Stimulated activated CD8-positive, alpha-beta memory T cell treated with anti-CD3 and anti-CD28 coated beads, Interleukin-2, amount 100 ng/mL, for 1 hour (primary cell): ENCODE data around the gene TP53I13.

Experiments used
- DNase-seq, 2 donors: peaks; one replicate each; pipeline ENCODE4 v3.0.0-alpha.2; 2020; ENCODE audit warnings: low read depth in 2 of 2

The TP53I13 gene

DNA sequence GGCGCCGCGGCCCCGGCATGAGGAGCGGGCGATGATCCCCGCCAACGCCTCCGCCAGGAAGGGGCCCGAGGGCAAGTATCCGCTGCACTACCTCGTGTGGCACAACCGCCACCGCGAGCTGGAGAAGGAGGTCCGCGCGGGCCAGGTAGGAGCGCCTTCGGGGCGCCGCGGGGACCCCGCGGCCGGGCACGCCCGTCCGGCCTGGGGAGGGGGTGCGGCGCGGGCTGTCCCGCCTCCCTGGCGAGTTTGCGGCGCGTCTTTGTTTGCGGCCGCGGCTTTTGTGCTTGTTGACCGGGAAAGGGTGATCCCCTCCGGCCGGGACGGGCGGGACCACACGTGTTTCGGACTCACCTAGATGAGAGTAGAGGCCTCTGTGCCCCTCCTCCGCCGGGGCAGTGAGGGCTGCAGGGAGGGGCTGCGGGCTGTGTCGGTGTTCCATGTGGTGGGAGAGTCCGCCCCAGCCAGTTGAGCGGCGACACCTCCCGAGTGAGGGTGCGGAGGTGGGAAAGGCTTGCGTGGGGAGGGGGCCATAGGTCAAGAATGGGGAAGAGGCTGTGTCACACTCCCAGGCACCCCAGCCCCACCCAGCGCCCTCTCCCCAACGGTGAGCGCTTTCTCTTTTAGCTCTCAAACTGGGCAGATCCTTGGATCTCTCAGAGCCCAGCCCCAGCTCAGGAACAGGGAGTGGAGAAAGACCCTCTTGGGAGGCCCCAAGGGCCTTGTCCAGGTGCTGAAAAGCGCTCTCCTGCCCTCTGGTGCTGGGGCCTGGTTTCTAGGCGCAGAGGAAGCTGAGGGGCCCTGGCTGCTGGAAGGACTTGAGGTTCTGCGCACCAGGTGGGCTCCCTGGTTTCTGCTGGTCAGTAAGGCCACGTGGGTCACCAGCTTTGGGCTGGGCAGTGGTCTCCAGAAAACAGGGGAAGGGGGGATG lies 25.4 kb downstream of the TP53I13 start:
- no peak for DNase-seq

DNA sequence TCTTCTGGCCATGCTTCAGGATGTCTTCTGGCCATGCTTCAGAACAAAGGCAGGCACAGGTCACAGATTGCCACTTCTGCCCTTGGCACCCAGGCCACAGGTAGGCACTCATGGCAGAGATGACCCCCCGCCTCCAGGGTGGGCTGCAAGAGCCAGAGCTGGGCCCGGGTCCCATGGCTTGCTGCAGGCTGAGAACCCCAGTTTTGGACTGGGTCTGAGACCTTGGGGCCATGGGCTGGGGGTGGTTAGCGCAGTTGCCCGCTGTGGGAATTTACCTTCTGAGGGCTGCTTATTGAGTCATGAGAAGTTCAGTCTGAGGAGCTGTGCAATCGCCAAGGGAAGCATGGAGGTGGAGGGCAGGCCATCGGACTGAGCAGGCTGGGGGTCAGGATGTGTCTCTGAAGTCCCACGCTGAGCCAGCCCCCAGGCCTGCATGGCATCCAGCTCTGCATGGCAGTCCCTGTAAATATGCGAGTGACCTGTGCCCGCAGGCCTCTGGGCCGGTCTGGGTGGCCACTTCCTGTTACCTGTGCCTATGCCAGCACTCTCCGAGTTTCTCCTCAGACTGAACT lies 26.1 kb downstream of the TP53I13 start:
- DNase-seq: no peak

DNA sequence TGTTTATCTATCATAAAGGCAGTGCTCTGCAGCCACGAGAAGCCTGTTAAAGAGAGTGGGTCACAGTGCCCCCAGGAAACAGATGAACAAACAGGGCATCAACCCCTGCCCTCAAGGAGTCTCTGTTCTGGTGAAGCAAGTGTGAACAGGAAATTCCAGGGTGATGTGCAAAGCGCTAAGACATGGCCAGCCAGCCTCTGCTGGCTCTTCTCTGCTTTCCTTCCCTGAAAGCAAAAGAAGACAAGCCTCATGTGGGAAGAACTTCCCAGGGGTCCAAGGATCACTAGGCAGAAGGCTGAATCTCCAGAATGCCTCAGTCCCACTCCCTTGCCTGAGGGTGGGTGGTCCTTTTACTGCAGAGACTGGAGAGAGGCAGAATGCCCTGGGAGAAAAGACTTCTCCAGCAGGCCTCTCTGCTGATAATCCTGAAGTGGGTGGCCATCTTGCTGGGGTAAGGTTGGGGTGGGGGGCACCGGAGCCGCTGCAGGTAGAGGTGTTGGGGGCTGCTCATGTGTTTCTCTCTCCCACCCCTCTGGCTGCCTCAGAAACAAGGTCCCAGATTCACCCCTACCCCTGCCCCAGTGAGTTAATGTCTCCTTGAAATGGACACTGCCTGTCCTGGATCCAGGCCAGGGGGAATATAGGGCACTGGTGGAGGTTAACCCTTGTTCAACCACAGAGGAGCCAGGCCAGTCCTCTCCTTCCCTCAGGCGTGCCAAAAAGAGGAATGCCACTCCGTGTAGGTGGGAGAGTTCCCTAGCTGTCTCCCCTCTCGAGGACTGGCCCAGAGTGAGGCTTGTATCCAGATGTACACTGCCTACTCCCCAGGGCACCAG lies 26.8 kb downstream of the TP53I13 start:
- DNase-seq: no peak

DNA sequence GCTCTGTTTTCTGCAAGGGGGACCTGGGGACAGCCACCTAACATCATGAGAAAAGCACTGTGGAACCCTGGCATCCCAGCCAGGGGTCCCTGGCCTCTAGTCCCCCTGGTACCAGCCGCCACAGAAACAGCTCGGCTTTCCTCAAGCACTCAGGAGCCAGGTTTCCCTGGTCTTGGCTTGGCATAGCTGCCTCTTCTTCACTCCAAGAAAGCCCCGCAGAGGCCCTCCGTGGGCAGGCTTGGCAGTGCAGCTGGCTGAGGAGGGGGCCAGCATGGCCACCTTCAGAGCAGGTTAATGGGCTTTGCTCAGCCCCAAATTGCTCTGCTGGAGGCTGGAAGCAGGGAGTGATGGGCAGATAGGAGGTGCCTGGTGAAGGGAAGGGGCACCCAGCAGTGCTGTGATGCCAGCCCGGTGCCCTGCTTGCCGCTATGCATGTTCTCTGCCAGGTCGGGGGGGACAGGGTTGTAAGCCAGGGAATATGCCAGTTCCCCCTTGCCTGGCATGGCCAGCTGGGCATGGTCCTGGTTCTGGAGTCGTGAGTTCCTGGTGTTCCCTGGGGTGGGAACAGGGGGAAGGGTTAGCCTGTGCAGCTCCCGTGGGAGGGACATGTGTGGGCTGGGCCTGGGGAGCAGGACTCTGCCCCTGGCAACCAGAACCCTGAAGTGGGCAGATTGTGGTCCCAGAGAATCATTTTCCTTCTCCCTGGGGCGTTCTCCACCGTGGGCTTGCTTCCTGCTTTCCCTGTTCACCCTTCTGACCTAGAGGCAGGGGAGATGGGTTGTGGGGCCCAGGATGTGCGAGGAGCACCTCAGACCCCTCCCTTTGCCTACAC lies 27.7 kb downstream of the TP53I13 start:
- DNase-seq: no peak

DNA sequence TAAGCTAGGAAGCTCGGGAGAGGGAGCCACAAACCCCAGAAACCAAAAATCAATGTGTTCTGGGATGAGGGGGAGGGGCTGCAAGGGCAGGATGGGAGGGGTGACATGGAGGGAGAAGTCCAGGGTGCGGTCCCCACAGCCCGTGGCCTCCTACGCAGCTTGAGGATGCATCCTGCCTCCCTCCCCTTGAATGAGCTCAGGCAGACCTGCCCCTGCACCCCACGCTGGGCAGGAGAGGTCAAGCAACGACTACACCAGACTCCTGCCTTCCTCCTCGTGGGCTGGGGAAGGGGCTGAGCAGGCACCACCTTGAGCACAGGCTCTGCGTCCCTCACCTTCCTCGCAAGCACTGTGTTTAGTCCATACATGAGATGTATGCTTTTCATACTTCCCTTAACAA lies 28.3 kb downstream of the TP53I13 start:
- no peak for DNase-seq

DNA sequence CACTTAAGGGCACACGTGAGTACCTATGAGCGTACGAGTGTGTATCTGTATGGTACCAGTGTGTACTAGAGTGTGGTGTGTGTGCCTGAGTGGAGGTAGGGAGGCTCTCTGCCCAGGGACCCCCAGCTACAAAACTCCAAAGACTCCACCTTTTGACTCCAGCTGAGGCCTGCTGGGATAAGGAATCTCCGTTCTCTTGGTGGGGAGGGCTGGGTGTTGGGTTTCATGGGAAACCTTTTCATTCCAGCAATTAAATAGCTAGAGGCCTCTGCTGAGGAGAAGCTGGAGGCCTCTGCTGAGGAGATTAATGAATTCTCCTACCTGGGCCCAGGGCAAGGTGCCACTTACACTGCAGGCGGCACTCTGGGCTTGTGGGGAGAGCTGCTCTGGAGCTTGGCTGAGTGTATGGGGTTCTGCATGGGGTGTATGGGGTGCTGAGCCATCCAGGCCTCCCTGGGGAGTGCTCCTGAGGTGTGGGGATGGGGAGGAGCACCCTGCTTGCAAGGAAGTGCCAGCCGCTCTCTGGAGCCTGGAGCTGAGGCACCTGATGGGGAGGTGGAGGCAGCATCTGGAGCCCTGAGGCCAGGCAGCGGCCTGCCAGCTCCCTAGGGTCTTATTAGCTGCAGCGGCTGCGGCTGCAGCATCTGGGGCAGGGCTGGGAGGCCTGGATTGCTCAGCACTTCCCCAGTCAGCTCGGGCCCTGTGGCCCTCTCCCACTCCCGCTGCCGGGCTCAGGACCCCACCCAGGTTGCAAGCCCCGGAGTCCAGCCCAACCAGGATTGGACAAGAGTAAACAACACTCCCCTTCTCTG lies 29.1 kb downstream of the TP53I13 start:
- no peak for DNase-seq

DNA sequence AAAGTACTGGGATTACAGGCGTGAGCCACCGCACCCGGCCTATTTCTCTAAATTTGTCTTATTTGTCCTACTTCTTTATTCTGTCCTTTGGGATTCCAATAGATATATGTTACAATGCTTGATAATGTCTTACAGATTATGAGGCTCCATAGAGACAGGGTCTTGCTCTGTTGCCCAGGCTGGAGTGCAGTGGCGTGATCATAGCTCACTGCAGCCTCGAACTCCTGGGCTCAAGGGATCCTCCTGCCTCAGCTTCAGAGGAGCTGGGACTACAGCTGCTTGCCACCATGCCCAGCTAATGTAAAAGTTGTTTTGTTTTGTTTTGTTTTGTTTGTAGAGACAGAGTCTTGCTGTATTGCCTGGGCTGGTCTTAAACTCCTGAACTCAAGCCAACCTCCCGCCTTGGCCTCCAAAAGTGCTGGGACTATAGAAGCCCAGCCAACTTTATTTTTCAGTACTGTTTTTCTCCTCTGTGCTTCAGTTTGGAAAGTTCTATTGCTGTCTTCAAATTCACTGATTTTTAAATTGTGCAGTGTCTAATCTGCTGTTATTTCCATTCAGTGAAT lies 34.7 kb downstream of the TP53I13 start:
- DNase-seq: no peak

DNA sequence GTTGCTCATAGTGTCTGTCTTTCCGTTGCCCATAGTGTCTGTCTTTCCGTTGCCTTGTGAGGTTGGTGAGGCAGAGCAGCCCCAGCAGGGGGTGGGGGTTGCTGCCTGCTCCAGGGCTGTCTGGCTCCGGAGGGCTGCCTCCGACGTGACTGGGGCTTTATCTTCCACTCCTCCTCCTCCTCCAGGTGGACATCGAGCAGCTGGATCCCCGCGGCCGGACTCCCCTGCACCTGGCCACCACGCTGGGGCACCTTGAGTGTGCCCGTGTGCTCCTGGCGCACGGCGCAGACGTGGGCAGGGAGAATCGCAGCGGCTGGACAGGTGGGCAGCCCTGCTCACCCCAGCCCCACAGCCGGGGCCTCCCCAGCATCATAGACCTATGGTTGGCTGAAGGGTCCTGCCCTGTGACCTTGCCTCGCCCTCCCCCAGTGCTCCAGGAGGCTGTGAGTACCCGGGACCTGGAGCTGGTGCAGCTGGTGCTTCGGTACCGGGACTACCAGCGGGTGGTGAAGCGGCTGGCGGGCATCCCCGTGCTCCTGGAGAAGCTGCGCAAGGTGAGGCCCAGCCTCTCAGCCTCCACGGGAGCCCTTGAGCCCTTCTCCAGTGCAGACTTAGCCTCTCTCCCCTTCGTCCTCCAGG lies 39.2 kb downstream of the TP53I13 start:
- no peak for DNase-seq

DNA sequence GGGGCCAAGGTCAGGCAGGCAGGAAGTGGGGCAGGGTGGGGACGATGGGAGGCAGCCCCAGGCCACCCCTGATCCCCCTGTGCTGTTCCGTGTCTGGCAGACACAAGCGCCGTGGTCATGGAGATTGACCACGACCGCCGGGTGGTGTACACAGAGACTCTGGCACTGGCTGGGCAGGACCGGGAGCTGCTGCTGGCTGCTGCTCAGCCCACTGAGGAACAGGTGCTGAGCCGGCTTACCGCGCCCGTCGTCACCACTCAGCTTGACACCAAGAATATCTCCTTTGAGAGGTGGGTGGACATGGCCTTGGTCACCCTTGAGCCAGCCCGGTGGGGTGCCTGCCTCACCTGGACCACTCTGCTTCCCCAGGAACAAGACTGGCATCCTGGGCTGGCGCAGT lies 40.5 kb downstream of the TP53I13 start:
- DNase-seq: no peak

DNA sequence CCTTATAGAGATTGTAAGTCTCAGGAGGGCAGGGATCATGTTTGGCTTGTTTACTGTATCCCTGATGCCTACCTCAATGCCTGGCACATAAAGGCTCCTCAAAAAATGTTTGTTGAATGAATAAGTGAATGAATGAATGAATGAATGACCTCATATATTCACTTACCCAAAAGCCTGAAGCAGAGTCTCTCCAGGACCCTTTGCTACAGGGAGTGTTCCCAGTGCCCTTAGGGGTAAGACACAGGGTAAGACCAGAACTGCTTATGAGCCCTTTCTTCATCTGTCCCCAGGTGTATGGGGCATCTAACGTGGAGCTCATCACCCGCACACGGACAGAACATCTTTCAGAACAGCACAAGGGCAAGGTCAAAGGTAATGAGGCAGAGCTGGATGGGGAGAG lies 41.9 kb downstream of the TP53I13 start:
- no peak for DNase-seq

DNA sequence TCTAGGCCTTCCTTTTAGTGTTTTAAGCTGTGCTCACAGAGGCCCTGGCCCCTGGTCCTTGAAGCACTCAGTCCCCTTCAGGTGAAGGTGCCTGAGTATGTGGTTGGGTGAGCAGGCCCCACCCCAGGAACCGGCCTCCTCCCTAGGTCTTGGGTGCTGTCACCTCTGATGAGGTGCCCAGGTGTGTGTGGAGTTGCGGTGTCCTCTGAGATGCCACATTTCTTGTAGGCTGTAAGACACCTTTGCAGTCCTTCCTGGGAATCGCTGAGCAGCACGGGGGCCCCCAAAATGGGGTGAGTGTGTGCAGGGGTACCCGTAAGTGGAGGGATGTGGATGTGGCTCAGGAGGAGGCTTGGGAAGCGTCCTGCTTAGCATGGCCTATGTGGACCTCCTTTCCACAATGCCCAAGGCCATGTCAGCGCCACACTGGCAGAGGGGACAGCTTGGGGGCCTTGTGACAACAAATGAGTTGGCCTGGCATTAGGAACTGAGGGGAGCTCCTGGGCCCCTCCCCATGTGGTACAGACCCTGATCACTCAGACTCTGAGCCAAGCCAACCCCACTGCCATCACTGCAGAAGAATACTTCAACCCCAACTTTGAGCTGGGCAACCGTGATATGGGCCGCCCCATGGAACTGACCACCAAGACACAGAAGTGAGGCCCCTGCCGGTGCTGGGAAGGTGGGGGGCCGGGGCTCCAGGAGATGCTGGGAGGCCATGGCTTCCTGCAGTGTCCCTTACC lies 43.0 kb downstream of the TP53I13 start:
- no peak for DNase-seq

DNA sequence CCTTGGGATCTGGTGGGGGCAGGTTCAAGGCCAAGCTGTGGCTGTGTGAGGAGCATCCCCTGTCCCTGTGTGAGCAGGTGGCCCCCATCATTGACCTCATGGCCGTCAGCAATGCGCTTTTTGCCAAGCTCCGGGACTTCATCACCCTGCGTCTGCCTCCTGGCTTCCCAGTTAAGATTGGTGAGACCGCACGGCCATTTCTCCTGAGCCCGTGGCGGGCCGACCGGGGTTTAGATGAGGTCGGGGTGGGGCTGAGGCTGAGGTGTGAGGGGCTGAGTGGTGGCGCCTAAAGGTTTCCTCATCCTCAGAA lies 43.5 kb downstream of the TP53I13 start:
- no peak for DNase-seq

DNA sequence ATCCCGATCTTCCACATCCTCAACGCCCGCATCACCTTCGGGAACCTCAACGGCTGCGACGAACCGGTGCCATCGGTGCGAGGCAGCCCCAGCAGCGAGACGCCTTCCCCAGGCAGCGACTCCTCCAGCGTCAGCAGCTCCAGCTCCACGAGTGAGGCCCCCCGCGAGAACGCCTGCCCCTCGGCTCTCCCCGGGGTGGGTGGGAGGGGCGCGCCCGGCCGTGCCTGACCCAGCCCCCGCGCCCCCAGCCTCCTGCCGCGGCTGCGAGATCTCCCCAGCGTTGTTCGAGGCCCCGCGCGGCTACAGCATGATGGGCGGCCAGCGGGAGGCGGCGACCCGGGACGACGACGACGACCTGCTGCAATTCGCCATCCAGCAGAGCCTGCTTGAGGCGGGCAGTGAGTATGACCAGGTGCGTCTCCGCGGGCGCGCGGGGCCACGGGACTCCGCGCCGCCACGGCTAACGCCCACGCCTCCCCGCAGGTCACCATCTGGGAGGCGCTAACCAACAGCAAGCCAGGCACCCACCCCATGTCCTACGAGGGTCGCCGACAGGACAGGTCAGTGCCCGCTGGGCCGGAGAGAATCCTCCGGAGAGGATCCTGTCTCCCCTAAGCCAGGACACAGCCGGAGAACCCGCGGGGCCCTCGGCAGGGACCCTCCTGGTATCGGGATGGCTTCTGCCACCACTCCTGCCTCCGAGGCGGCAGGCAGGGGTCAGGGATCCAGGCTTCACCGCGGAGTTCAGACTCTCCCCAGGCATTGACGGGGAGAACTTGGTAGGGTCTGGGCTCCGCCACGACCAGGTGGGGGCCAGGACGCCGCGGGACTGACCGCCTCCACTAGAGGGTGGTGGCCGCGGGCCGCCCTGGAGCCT lies 44.1 kb downstream of the TP53I13 start:
- DNase-seq: no peak

DNA sequence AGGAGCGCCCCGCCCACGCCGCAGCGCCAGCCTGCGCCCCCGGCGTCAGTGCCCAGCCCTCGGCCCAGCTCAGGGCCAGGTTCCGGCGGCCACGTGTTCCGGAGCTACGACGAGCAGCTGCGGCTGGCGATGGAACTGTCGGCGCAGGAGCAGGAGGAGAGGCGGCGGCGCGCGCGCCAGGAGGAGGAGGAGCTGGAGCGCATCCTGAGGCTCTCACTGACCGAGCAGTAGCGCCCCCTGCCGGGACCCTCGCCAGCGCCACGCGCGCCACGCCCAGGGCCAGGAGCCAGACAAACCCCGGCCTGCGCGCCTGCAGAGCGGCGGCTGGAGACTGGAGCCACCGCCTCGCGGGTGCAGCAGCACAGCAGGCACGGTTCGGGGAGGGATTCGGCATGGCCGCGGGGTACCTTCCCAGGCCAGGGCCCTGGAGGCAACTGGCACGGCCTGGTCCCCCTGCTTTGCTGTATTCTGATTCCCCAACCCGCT lies 44.9 kb downstream of the TP53I13 start:
- DNase-seq: peak; percentile 83 to 84

DNA sequence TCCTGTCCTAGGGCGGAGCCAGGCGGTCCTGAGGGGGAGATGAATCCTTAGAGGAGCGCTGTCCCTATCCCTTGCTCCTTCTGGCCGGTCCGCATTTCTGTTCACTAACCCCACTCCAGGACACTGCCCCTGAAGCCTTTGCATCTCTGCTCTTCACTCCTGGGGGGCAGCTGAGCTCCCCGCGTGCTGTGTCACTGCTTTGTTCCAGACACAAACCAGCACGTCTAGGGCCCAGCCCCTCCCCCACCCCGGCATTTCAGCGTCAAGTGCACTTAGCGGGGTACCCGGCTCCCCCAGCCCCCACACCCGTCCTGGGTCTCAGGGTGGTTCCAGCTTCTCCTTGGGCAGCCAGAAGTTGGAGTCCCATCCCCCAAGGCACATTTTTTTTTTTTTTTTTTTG lies 45.4 kb downstream of the TP53I13 start:
- DNase-seq: no peak

DNA sequence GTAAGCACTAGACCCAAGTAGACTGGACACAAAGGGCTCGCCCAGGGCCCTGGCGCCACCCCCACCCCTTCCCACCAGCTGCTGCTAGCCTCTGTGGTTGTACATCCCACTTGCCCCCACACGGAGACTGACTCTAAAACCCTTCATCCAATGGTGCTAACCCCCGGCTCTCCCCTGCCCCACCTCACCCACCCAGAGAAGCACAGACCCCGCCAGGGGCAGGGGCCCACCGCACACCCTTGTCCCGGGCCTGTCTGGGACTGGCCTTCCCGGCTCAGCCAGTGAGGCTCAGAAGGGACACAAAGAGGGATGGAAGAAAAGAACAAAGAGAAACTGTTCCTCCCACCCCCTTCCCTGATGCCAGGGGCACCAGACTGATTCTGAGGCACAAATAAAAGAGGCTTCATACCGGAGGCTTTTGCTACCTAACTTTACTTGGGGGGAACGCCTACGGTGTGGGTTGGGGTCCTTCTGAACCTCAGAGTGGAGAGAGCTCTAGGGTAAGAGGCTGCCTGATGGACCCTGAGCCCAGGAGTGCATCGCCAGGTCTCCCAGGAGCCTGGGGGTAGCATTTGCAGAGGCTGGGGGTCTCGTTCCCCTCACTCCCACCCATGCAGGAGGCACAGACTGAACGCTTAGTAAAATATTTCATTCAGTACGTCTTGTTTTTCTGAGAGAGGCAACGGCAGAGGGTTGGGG lies 46.0 kb downstream of the TP53I13 start:
- no peak for DNase-seq

DNA sequence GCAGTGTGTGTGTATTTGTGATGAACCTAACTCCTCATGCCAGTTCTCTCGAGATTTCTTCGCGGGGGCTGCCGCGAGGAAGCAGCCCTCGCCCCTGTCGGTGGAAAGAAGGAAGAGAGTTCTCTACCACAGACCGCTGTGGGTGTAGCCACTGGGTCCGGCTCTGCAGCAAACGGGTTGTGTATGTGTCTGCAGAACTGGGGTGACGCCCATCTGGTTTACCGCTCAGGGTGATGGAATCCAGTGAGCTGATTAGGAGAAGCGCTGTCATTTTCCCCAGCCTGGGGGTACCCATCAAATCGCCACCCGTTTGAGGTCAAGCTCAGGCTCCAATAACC lies 46.5 kb downstream of the TP53I13 start:
- DNase-seq: peak; percentile 27 to 51
